ENCODE results near the gene MSANTD1. TPM values are rescaled to one million over a fixed set of nuclear protein-coding genes. Genes with fewer than 3 reads are reported as not detected.

Gene MSANTD1
- total and polyA plus RNA-seq, 2 of the 8 experiments (the other 6 are each of a cell fraction or from before 2014, with no cell fraction given): 0.23 to 0.45 TPM

DNA sequence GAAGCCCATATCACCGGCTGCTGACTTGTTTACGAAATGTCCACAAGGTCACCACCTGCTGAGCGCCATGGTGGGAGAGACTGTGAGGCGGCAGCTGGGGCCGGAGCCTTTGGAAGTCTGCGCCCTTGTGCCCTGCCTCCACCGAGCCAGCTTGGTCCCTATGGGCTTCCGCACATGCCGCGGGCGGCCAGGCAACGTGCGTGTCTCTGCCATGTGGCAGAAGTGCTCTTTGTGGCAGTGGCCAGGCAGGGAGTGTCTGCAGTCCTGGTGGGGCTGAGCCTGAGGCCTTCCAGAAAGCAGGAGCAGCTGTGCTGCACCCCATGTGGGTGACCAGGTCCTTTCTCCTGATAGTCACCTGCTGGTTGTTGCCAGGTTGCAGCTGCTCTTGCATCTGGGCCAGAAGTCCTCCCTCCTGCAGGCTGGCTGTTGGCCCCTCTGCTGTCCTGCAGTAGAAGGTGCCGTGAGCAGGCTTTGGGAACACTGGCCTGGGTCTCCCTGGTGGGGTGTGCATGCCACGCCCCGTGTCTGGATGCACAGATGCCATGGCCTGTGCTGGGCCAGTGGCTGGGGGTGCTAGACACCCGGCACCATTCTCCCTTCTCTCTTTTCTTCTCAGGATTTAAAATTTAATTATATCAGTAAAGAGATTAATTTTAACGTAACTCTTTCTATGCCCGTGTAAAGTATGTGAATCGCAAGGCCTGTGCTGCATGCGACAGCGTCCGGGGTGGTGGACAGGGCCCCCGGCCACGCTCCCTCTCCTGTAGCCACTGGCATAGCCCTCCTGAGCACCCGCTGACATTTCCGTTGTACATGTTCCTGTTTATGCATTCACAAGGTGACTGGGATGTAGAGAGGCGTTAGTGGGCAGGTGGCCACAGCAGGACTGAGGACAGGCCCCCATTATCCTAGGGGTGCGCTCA, 8.7 kb upstream of the MSANTD1 start (continued):
- TF ChIP-seq KDM5A (IDR thresholded peaks at IDR 0.05; ENCODE audit: low read length) (no peak), ASH2L (IDR thresholded peaks at IDR 0.05; ENCODE audit: low read length) (no peak), KDM4A (IDR thresholded peaks at IDR 0.05; ENCODE audit: low read depth, low read length, severe bottlenecking) (no peak), RXRA (IDR thresholded peaks at IDR 0.05; ENCODE audit: insufficient read depth, low read depth, low read length) (no peak), RBBP5 (IDR thresholded peaks at IDR 0.05; ENCODE audit: borderline replicate concordance, low read depth, low read length) (no peak), BRCA1 (IDR thresholded peaks at IDR 0.05; ENCODE audit: low read depth, low read length) (no peak)
- TF ChIP-seq, protein P1, sequence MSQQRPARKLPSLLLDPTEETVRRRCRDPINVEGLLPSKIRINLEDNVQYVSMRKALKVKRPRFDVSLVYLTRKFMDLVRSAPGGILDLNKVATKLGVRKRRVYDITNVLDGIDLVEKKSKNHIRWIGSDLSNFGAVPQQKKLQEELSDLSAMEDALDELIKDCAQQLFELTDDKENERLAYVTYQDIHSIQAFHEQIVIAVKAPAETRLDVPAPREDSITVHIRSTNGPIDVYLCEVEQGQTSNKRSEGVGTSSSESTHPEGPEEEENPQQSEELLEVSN (IDR thresholded peaks at IDR 0.05): no peak

All from H1 (cell line).